IMR-90 (cell line): ENCODE data around the gene DTD1. TPM values are rescaled to one million over a fixed set of nuclear protein-coding genes. Genes with fewer than 3 reads are reported as not detected.

Experiments
- ATAC-seq: fragments of 200-7000 bp; cut with Tn5 transposase; 2 replicates; pipeline ENCODE4 v1.9.1; 2020; ENCODE audit warnings: low read depth, mild to moderate bottlenecking, moderate library complexity
- BruUV-seq: library from RNA; stranded (reverse); fragments of 400-500 nt; replicated peaks from 2 replicates; lab custom pipeline; 2021; lab: Mats Ljungman, UMichigan
- CTCF ChIA-PET: fragments of 300-600 bp; formaldehyde crosslinking; extraction: SDS; loops from one replicate; lab custom pipeline; 2021; ENCODE audit warnings: antibody characterized with exemption; lab: Yijun Ruan, JAX
- POLR2A ChIA-PET: fragments of 300-600 bp; sonication (Branson Sonifier 250); formaldehyde crosslinking; loops from one replicate; lab custom pipeline; 2022; ENCODE audit warnings: antibody characterized with exemption; ENCODE audit not compliant: unreplicated experiment; lab: Charles Lee
- DNase-seq: peaks from one replicate; pipeline ENCODE4 v3.0.0; 2013
- H2AFZ ChIP-seq: replicated peaks from 2 replicates; pipeline ENCODE3; 2013; ENCODE audit warnings: low read length, mild to moderate bottlenecking; ENCODE audit not compliant: poor library complexity
- H2AK5ac ChIP-seq: 2 replicates; pipeline ENCODE4 v1.6.1; 2013; ENCODE audit warnings: low read depth, low read length, inconsistent platforms
- H2AK9ac ChIP-seq: replicated peaks from 2 replicates; pipeline ENCODE3; 2013; ENCODE audit warnings: mild to moderate bottlenecking, low read depth, low read length, moderate library complexity; ENCODE audit not compliant: poor library complexity
- H2BK120ac ChIP-seq: 2 replicates; pipeline ENCODE4 v1.6.1; 2013; ENCODE audit warnings: low read depth, low read length, inconsistent platforms
- H2BK15ac ChIP-seq: 3 replicates; pipeline ENCODE4 v1.6.1; 2013; ENCODE audit warnings: low read depth, low read length, inconsistent platforms
- H2BK20ac ChIP-seq: 2 replicates; pipeline ENCODE4 v1.6.1; 2013; ENCODE audit warnings: low read depth, mild to moderate bottlenecking, inconsistent platforms, low read length, moderate library complexity
- H2BK5ac ChIP-seq: 2 replicates; pipeline ENCODE4 v1.6.1; 2013; ENCODE audit warnings: mild to moderate bottlenecking, low read depth, low read length, inconsistent platforms; ENCODE audit not compliant: poor library complexity, severe bottlenecking
- H3K14ac ChIP-seq: replicated peaks from 2 replicates; pipeline ENCODE4 v1.6.1; 2013; ENCODE audit warnings: low read depth, low read length, inconsistent platforms
- H3K18ac ChIP-seq: 2 replicates; pipeline ENCODE4 v1.6.1; 2013; ENCODE audit warnings: low read depth, low read length, control low read depth
- H3K23ac ChIP-seq: 2 replicates; pipeline ENCODE4 v1.6.1; 2013; ENCODE audit warnings: low read depth, low read length, inconsistent platforms
- H3K27ac ChIP-seq: 2 replicates; pipeline ENCODE4 v1.5.1; 2013; ENCODE audit warnings: mild to moderate bottlenecking, control low read depth, low read length; ENCODE audit not compliant: insufficient read depth
- H3K27me3 ChIP-seq: 2 replicates; pipeline ENCODE4 v1.6.1; 2013; ENCODE audit warnings: low read length; ENCODE audit not compliant: control insufficient read depth, insufficient read depth
- H3K36me3 ChIP-seq: 2 replicates; pipeline ENCODE4 v1.6.1; 2013; ENCODE audit warnings: low read length, mixed read lengths; ENCODE audit not compliant: control insufficient read depth, insufficient read depth
- H3K4ac ChIP-seq: 2 replicates; pipeline ENCODE4 v1.6.1; 2013; ENCODE audit warnings: low read depth, low read length, inconsistent platforms
- H3K4me1 ChIP-seq: 2 replicates; pipeline ENCODE4 v1.6.1; 2013; ENCODE audit warnings: low read length, mixed read lengths; ENCODE audit not compliant: control insufficient read depth, insufficient read depth
- H3K4me2 ChIP-seq: 2 replicates; pipeline ENCODE4 v1.6.1; 2013; ENCODE audit warnings: low read depth, mild to moderate bottlenecking, control low read depth, low read length, moderate library complexity
- H3K4me3 ChIP-seq: 2 replicates; pipeline ENCODE4 v1.5.1; 2013; ENCODE audit warnings: low read depth, mild to moderate bottlenecking, control low read depth, low read length, moderate library complexity; ENCODE audit not compliant: insufficient read depth
- H3K56ac ChIP-seq: 2 replicates; pipeline ENCODE4 v1.6.1; 2013; ENCODE audit warnings: low read length, inconsistent platforms; ENCODE audit not compliant: insufficient read depth; ENCODE audit errors: extremely low read depth
- H3K79me1 ChIP-seq, 2 experiments: 2 replicates each; pipeline ENCODE4 v1.6.1; 2013; ENCODE audit warnings: low read length in 2 of 2, inconsistent platforms in 1 of 2, low read depth in 1 of 2
- H3K9ac ChIP-seq: 2 replicates; pipeline ENCODE4 v1.6.1; 2013; ENCODE audit warnings: low read depth, low read length, control low read depth
- H3K9me1 ChIP-seq: 2 replicates; pipeline ENCODE4 v1.6.1; 2013; ENCODE audit warnings: low read length, inconsistent platforms; ENCODE audit not compliant: insufficient read depth
- H3K9me3 ChIP-seq: 2 replicates; pipeline ENCODE4 v1.6.1; 2013; ENCODE audit warnings: low read length; ENCODE audit not compliant: control insufficient read depth, insufficient read depth
- H4K20me1 ChIP-seq: 2 replicates; pipeline ENCODE4 v1.6.1; 2013; ENCODE audit warnings: low read length, inconsistent platforms; ENCODE audit not compliant: insufficient read depth
- H4K5ac ChIP-seq: 2 replicates; pipeline ENCODE4 v1.6.1; 2013; ENCODE audit warnings: mild to moderate bottlenecking, low read depth, low read length, control low read depth
- H4K8ac ChIP-seq, 2 experiments: 2 replicates each; pipeline ENCODE4 v1.6.1; 2013; ENCODE audit warnings: low read depth in 2 of 2, low read length in 2 of 2, control low read depth in 1 of 2, inconsistent platforms in 1 of 2
- H4K91ac ChIP-seq: 2 replicates; pipeline ENCODE4 v1.6.1; 2013; ENCODE audit warnings: low read depth, low read length, inconsistent platforms; ENCODE audit not compliant: insufficient read depth
- CHD1 ChIP-seq: IDR thresholded peaks from 2 replicates; pipeline ENCODE4 v1.6.1; 2012; ENCODE audit warnings: low read depth, low read length, improper control_type of control experiment
- MAZ ChIP-seq: IDR thresholded peaks from 2 replicates; pipeline ENCODE4 v1.6.1; 2012; ENCODE audit warnings: low read depth, mild to moderate bottlenecking, low read length, improper control_type of control experiment, moderate library complexity, borderline replicate concordance
- USF2 ChIP-seq: fragments of 150-350 bp; IDR thresholded peaks from 2 replicates; pipeline ENCODE4 v1.6.1; 2017; ENCODE audit warnings: mild to moderate bottlenecking, antibody characterized with exemption, low read length, low read depth
- WGBS, 2 experiments: methylation state at CpG; one replicate each; pipeline versions ENCODE4 v1.1.5 to v1.1.7; 2013; ENCODE audit warnings: missing lambda C conversion rate in 2 of 2; ENCODE audit not compliant: insufficient read length in 1 of 2; ENCODE audit errors: extremely low coverage in 2 of 2; 5-methylcytosine and 5-hydroxymethylcytosine counted together
- dilution Hi-C: fragments of 300-500 bp; cut with HindIII; formaldehyde crosslinking; loops from one replicate; pipeline ENCODE4 v1.14.3; 2018; ENCODE audit warnings: low sequenced_read_pairs; ENCODE audit not compliant: unreplicated experiment
- in situ Hi-C: fragments of 300-500 bp; cut with MboI; formaldehyde crosslinking; loops from 3 replicates; pipeline ENCODE4 v1.14.3; 2019; ENCODE audit warnings: low sequenced_read_pairs, inconsistent platforms, mixed read lengths
- intact Hi-C: fragments of 100-400 bp; cut with micrococcal nuclease; formaldehyde crosslinking; loops from 2 replicates; pipeline ENCODE4 v1.10.0; 2022
- polyA plus RNA-seq, 3 experiments: library from polyadenylated mRNA; depleted of rRNA; stranded (reverse); fragments of >200 nt; gene quantifications; 2 replicates each; pipeline ENCODE4 v1.2.3, GENCODE V29; 2012; ENCODE audit warnings: low replicate concordance in 1 of 3
- total RNA-seq: library from RNA; depleted of rRNA; stranded (reverse); fragments of >200 nt; gene quantifications from 2 replicates; pipeline ENCODE4 v1.2.3, GENCODE V29; 2012

The DTD1 gene
- total and polyA plus RNA-seq, 2 of the 4 experiments (the other 2 are of a cell fraction): 73.1 to 101 TPM

GRCh38 chr20:18543216-18543615 lies 44.6 kb upstream of the DTD1 start:
- Histone ChIP-seq H3K27me3 (no peaks in the 10 kb centered on the region), H2AFZ (no peak overlapping the region), H3K4me1 (no peaks in the 10 kb centered on the region), H3K79me1 (no peaks in the 10 kb centered on the region), H3K36me3 (peaks cover 39% of the 10 kb centered on the region), H4K5ac (no peak overlapping the region), H3K9me3 (no peaks in the 10 kb centered on the region), H2BK20ac (no peak overlapping the region), H3K4ac (no peak overlapping the region), H2AK5ac (no peak overlapping the region), H3K23ac (no peak overlapping the region), H3K27ac (no peak overlapping the region), H2BK15ac (no peak overlapping the region), H2BK120ac (no peak overlapping the region), H2AK9ac (no peak overlapping the region), H3K9ac (no peak overlapping the region), H2BK5ac (no peak overlapping the region), H3K4me3 (no peak overlapping the region), H3K9me1 (no peaks in the 10 kb centered on the region; the same call in 1 of the 2 replicates), H4K91ac (no peak overlapping the region), H3K56ac (no peak overlapping the region), H3K4me2 (no peak overlapping the region), H3K14ac (no peak overlapping the region), H4K8ac (no peak overlapping the region), H3K18ac (no peak overlapping the region), H4K20me1 (no peaks in the 10 kb centered on the region)
- intact Hi-C loops (no loop called here), dilution Hi-C loops (no loop called here), in situ Hi-C loops (loop anchor here (25.0 kb wide), 2 partner anchors 94 to 1494 kb away; no protein-coding TSS in a partner anchor)
- no TSS peak for BruUV-seq
- ChIA-PET CTCF (no interaction called here), POLR2A (no interaction called here)
- ATAC-seq (no peak), DNase-seq (no peak)
- TF ChIP-seq USF2 (no peak), CHD1 (no peak), MAZ (no peak)
- WGBS, 2 experiments: no CpG with 5 or more reads among the region's 4 CpGs
